ENCODE results near the gene GALNT9. TPM values are rescaled to one million over a fixed set of nuclear protein-coding genes. Genes with fewer than 3 reads are reported as not detected.

GALNT9 gene
- polyA plus RNA-seq, 3 donors: not detected

DNA sequence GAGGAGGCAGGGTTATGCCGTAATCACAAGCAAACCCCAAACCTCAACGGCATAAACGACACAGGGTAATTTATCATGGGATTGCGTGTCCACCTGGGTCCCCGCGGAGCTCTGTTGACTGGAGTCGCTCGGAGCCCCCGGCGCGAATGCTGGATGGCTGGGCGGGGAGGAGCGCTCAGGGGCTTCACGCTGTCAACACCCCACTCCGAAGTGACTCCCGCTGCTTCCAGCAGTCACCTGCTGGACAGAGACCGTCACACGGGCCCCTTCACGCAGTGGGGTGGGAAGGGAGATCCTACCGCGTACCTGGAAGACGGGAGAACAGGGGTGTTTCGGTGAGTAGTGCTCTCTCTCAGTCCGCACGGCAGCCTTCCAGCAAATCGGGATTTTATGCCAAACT is 4.4 kb upstream of the GALNT9 start:
- H3K27ac ChIP-seq (ENCODE audit: low read depth in 1 of 2, low read length in 2 of 2): no peak overlapping the region
- H3K9ac ChIP-seq (ENCODE audit: insufficient read depth, low read length, poor library complexity, severe bottlenecking): no peak overlapping the region
- peaks cover 24% of the 10 kb centered on the region in 2 donors for H3K9me3 ChIP-seq (replicated peaks in 1 of 2; ENCODE audit: control insufficient read depth in 1 of 2, insufficient read depth in 1 of 2, low read length in 2 of 2)
- TF ChIP-seq CTCF (IDR thresholded peaks at IDR 0.05): no peak
- Mint-ChIP-seq H3K9me3 (peaks cover 12 to 37% (median 25%) of the 10 kb centered on the region in 7 donors), H3K27me3 (ENCODE audit: low read depth in 3 of 3) (peaks cover 19 to 39% (median 25%) of the 10 kb centered on the region in 3 donors), H3K36me3 (no peaks in the 10 kb centered on the region), H3K27ac (no peak overlapping the region), H3K4me3 (no peak overlapping the region), H3K4me1 (no peaks in the 10 kb centered on the region)
- 89% methylated on average over 26 of the region's 26 CpGs for WGBS (ENCODE audit: insufficient coverage)
- no peak overlapping the region for H3K4me2 ChIP-seq (replicated peaks; ENCODE audit: extremely low read depth, low read length, poor library complexity, severe bottlenecking)
- intact Hi-C loops (cut with micrococcal nuclease): no loop called here
- H2AFZ ChIP-seq (ENCODE audit: insufficient read depth, low read depth, low read length, poor library complexity, severe bottlenecking): no peak overlapping the region
- no peaks in the 10 kb centered on the region for H4K20me1 ChIP-seq (ENCODE audit: insufficient read depth, low read length)
- H3K79me2 ChIP-seq (ENCODE audit: insufficient read depth, low read length): no peaks in the 10 kb centered on the region
- H3K27me3 ChIP-seq (ENCODE audit: control insufficient read depth in 2 of 2, insufficient read depth in 2 of 2, low read length in 2 of 2): peaks cover 5 to 25% of the 10 kb centered on the region in 2 donors
- no peak for DNase-seq
- H3K36me3 ChIP-seq (replicated peaks in 1 of 2; ENCODE audit: control insufficient read depth in 1 of 2, insufficient read depth in 2 of 2, low read length in 2 of 2): no peaks in the 10 kb centered on the region
- no peaks in the 10 kb centered on the region for H3K4me1 ChIP-seq (ENCODE audit: control insufficient read depth in 1 of 2, insufficient read depth in 2 of 2, low read length in 2 of 2)
- no peak overlapping the region for H3K4me3 ChIP-seq (replicated peaks in 1 of 3; ENCODE audit: low read depth in 2 of 3, low read length in 3 of 3)

- H3K27me3 ChIP-seq (ENCODE audit: control insufficient read depth in 2 of 2, insufficient read depth in 2 of 2, low read length in 2 of 2): peaks cover 5 to 29% of the 10 kb centered on the region in 2 donors
- H3K4me2 ChIP-seq (replicated peaks; ENCODE audit: extremely low read depth, low read length, poor library complexity, severe bottlenecking): no peak overlapping the region
- no peaks in the 10 kb centered on the region for H3K36me3 ChIP-seq (replicated peaks in 1 of 2; ENCODE audit: control insufficient read depth in 1 of 2, insufficient read depth in 2 of 2, low read length in 2 of 2)
- no peaks in the 10 kb centered on the region for H3K36me3 Mint-ChIP-seq
- H3K4me1 ChIP-seq (ENCODE audit: control insufficient read depth in 1 of 2, insufficient read depth in 2 of 2, low read length in 2 of 2): no peaks in the 10 kb centered on the region
- no peaks in the 10 kb centered on the region for H4K20me1 ChIP-seq (ENCODE audit: insufficient read depth, low read length)
- no peaks in the 10 kb centered on the region for H3K4me1 Mint-ChIP-seq
- no peak overlapping the region for H3K9ac ChIP-seq (ENCODE audit: insufficient read depth, low read length, poor library complexity, severe bottlenecking)
- H2AFZ ChIP-seq (ENCODE audit: insufficient read depth, low read depth, low read length, poor library complexity, severe bottlenecking): no peak overlapping the region
- H3K9me3 Mint-ChIP-seq: peaks cover 12 to 36% (median 25%) of the 10 kb centered on the region in 7 donors
- intact Hi-C loops (cut with micrococcal nuclease): no loop called here
- H3K27ac ChIP-seq (ENCODE audit: low read depth in 1 of 2, low read length in 2 of 2): no peak overlapping the region
- no peak for DNase-seq
- TF ChIP-seq CTCF (IDR thresholded peaks at IDR 0.05): no peak
- H3K9me3 ChIP-seq (replicated peaks in 1 of 2; ENCODE audit: control insufficient read depth in 1 of 2, insufficient read depth in 1 of 2, low read length in 2 of 2): peaks cover 24 to 29% of the 10 kb centered on the region in 2 donors
- 85% methylated on average over 9 of the region's 13 CpGs for WGBS (ENCODE audit: insufficient coverage)
- peak overlapping the region in 1 of 7 donors; percentile 44 for H3K27ac Mint-ChIP-seq
- no peak overlapping the region for H3K4me3 Mint-ChIP-seq
- H3K27me3 Mint-ChIP-seq (ENCODE audit: low read depth in 3 of 3): peaks cover 22 to 44% (median 29%) of the 10 kb centered on the region in 3 donors
- H3K79me2 ChIP-seq (ENCODE audit: insufficient read depth, low read length): no peaks in the 10 kb centered on the region
- no peak overlapping the region for H3K4me3 ChIP-seq (replicated peaks in 1 of 3; ENCODE audit: low read depth in 2 of 3, low read length in 3 of 3)
Measured at GRCh38 chr12:132333273-132333672, 3.9 kb upstream of the GALNT9 start.
